ENCODE measurements around the gene DEPDC1.
"Not testable (repeated sequence)": the region's sequence is repeated elsewhere in the genome, so short reads cannot be mapped to it uniquely, and the experiment has no call there.

The DEPDC1 gene

DNA sequence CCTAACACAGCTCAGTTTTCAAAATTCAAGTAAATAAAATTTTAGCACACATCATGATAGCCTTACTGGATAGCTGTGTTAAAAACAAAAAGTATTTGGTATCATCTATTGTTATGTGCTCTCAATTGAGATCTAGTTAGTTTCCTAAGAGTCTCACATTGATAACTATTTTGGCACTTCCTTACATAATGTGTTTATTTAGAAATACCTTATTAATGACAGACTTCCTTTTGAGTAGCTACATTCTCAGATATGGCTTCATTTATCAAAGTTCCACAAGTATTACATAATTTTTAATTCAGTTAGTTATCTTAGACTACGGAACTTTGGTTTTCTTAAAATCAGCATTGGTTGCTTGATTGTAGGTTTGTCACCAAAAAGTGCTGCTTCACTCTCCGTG, 20.3 kb downstream of the DEPDC1 start:
- in situ Hi-C loops (cut with MboI; ENCODE audit: low sequenced_read_pairs) = not testable (repeated sequence)

GRCh38 chr1:68473060-68473459, 23.8 kb downstream of the DEPDC1 start:
- in situ Hi-C loops (cut with MboI; ENCODE audit: low sequenced_read_pairs) = no loop called here

DNA sequence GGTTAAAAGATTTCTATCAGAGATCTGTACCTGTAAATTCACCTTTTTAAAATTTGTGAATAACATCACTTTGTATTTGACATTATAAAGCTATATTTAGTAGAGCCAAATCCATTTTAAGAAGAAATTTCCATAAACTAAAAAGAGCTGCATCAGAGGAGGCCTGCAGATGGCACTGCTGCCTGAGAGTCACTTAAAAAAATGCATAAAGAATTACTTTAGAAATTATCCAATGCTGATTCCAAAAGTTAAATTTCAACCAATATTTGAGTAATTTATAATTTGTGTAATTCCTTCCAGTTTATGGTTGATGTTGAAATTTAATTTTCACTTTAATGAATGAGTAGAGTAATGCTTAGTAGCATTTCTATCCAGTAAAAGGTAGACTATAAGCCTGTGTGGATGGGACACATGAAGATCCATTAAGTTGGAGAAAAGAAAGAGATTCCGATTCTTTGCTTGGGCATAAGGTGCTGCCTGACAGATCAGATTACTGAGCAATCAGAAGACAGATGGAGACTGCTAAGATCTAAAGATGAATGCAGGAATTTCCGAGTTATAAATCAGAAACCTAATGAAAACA, 26.4 kb downstream of the DEPDC1 start:
- in situ Hi-C loops (cut with MboI; ENCODE audit: low sequenced_read_pairs) = no loop called here

DNA sequence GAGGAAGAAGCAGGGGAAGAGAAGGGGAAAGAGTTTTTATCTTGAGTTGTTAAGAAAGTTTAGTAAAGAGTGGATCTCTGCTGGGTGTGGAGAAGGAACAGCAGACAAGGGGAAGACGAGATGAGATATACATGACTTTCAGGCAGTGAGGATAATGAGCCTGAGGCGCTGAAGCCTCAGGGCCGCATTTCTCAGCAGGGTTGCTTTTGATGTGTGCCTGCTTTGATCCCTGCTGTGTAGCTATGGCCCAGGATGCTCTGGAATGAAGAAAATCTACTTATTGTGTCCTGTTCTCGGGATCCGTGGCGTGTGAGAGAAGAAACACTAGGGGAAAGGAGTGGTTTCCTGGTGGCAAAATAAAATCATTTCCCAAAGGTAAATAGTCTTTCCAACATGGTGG, 32.0 kb downstream of the DEPDC1 start:
- in situ Hi-C loops (cut with MboI; ENCODE audit: low sequenced_read_pairs) = no loop called here

GRCh38 chr1:68460935-68461334, 35.9 kb downstream of the DEPDC1 start:
- in situ Hi-C loops (cut with MboI; ENCODE audit: low sequenced_read_pairs) = no loop called here

- in situ Hi-C loops (cut with MboI; ENCODE audit: low sequenced_read_pairs) = no loop called here
Measured at GRCh38 chr1:68459796-68460195, 37.1 kb downstream of the DEPDC1 start.

- in situ Hi-C loops (cut with MboI; ENCODE audit: low sequenced_read_pairs) = no loop called here
Measured at GRCh38 chr1:68459091-68459490, 37.8 kb downstream of the DEPDC1 start.

DNA sequence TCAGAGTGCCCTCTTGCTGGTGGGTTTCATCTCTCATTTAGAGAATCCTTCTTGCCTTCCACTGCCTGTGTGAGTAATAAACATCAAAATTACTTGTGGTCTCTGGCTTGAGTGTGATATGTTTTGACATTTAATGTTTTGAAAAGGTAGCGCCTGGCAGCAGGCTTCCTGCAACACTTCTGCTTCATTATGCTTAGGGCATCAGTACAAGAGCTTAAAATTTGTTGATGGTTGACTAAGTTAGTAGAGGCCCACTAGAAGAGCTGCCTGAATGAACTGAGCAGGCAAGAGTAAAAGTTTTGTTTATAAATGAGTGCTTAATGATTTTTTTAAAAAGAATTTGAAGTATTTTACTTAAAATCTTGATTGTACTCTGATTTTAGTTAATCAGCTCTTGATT, 40.7 kb downstream of the DEPDC1 start:
- in situ Hi-C loops (cut with MboI; ENCODE audit: low sequenced_read_pairs) = no loop called here

GRCh38 chr1:68454534-68454933, 42.3 kb downstream of the DEPDC1 start:
- in situ Hi-C loops (cut with MboI; ENCODE audit: low sequenced_read_pairs) = no loop called here

DNA sequence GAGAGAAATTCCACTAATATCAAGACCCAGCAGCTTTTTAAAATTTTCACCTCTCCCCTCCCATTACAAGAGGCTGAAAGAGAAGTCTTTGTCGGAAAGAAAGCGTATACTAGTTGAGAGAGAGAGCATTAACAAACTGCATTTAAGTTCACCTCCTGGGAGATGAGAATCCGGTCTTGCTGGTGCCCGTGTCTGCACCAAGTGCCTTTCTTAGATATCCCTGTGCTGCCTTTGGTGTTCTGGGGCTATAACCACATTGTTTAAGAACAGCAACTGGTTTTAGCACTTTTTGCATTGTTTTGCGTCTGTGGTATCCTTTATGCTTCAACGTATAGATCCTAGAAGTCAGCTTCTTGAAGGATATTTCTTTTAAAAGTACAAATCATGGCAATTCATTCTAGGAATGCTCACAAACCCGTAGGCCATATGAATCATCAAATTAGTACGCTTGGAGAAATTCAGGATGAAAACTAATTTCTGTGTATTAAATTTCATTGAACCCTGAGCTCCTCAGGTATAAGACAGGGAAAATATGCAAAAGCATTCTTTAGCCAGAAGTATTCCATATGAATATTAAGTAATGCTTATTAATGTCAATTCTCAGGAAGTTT, 43.7 kb downstream of the DEPDC1 start:
- in situ Hi-C loops (cut with MboI; ENCODE audit: low sequenced_read_pairs) = no loop called here

DNA sequence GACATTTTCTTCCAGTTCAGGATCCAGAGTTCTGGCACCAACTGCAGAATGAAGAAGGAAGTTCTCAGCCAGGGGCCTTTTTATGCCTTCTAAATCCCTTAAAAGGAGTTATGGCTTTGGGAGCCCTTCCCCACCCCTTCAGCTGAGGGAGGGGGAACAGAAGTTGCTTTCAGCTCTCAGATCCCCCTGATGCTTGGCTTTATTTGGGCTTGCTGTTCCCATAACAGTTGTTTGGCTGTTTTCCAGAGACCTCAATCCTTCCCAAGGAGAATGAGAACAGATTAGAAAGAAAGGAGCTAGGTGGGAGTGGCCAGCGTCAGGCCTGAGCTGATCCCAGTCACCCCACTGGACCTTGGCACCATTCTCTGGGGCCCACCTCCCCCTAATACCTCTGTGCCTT, 47.0 kb downstream of the DEPDC1 start, which contains the start of gene RPE65:
Gene RPE65, minus strand, starts transcription at position 54 of the 400 bp plus-strand sequence. Its CDS starts 49 bp downstream, at position 5.
- in situ Hi-C loops (cut with MboI; ENCODE audit: low sequenced_read_pairs) = no loop called here

DNA sequence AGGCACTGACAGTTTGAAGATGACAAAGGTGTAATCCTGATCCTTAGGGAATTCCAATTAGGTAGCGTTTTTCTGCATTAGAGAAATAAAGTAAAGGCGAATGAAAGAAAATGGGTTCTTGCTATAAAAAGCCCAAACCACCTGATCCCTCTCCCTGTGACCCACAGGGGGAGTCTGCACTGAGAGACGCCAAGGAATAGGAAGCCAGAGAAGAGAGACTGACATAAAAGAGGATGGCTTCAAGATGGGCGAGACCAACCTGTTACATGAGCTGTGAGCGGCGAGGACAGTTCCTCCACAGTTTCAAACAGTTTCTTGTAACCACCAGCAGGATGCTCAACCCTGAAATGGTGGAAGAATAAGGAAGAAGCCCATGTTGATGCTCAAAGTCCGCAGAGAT, 48.5 kb downstream of the DEPDC1 start:
- in situ Hi-C loops (cut with MboI; ENCODE audit: low sequenced_read_pairs) = no loop called here

- in situ Hi-C loops (cut with MboI; ENCODE audit: low sequenced_read_pairs) = no loop called here
Measured at GRCh38 chr1:68445709-68446108, 51.2 kb downstream of the DEPDC1 start.

- in situ Hi-C loops (cut with MboI; ENCODE audit: low sequenced_read_pairs) = no loop called here
Measured at GRCh38 chr1:68442822-68443556, 53.9 kb downstream of the DEPDC1 start.

GRCh38 chr1:68442006-68442405, 54.9 kb downstream of the DEPDC1 start:
- in situ Hi-C loops (cut with MboI; ENCODE audit: low sequenced_read_pairs) = no loop called here

DNA sequence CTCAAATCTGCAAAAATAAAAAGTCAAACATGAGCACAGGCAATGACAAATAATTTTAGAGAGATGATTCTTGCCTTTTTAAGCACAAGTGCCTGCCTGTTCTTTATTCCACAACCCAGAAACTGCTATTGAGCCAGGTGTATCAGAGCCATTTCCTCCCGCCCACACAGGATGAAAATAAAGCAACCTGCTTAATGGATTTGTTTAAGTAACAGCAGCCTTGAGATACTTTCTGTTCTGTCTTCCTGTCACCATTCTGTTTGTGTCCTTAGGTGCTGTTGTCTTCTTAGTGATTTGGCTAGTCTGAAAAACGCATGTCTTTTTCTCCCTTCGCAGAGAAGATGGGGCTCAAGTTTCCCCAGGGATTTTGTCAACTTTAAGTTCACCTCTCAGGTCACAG, 58.6 kb downstream of the DEPDC1 start:
- in situ Hi-C loops (cut with MboI; ENCODE audit: low sequenced_read_pairs) = no loop called here

DNA sequence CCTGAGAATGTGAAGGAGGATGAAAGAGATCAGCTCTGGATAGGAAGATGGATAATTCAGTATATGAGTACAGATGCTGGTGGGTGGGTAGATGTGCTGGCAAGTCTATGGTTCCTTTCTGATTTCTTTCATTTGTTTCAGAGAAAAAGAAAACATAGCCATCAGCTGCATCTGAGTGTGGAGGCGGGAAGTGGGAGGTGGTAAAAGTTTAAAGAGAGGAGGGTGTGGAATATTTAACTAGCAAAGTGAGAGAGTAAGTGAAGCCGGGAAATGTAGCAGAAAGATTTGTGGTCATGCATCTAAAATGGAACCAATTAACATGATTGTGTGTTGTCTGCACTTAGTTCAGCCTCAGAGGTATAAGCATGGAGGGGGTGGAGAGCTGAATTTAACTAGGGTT, 63.5 kb downstream of the DEPDC1 start:
- in situ Hi-C loops (cut with MboI; ENCODE audit: low sequenced_read_pairs) = no loop called here

GRCh38 chr1:68431076-68431475, 65.8 kb downstream of the DEPDC1 start:
- in situ Hi-C loops (cut with MboI; ENCODE audit: low sequenced_read_pairs) = no loop called here

- in situ Hi-C loops (cut with MboI; ENCODE audit: low sequenced_read_pairs) = no loop called here
Measured at GRCh38 chr1:68429233-68429808, 67.6 kb downstream of the DEPDC1 start.

- in situ Hi-C loops (cut with MboI; ENCODE audit: low sequenced_read_pairs) = no loop called here
Measured at GRCh38 chr1:68426594-68426993, 70.3 kb downstream of the DEPDC1 start.

All from HL-60/S4 (cell line).